ENCODE results near the gene UBE3A.

DNA sequence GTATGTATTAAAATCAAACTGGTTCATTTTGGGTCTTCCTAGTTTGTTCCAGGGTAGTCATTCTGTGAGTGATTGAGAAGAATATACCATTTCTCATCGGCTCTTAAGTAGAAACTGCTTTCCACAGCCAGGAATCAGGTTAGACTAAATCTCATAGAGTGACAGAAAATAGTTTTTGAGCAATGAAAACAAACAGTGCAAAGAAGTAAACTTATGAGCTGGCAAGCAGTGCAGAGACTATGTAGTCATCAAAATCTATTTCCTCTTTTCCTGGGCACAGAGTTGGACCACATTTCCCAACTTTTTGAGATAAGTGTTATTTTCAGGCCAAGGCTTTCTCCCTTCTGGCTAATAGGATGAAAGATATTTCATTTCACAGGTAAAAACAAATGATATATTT lies 66.5 kb downstream of the UBE3A start:
- TF ChIP-seq EZH2 (IDR thresholded peaks at IDR 0.05; ENCODE audit: borderline replicate concordance) (no peak), CTCF (IDR thresholded peaks at IDR 0.05; ENCODE audit: poor library complexity) (no peak), EZH2phosphoT487 (IDR thresholded peaks at IDR 0.05; ENCODE audit: low read depth, severe bottlenecking, unreplicated experiment) (no peak)
